Esophagus squamous epithelium (tissue), 5 donors: Measurements from ENCODE around the gene FNDC11. TPM values are rescaled to one million over a fixed set of nuclear protein-coding genes. Genes with fewer than 3 reads are reported as not detected.

ENCODE experiments used
- DNase-seq: peaks from one replicate; lab custom pipeline; 2025; lab: John Stamatoyannopoulos, UW
- H3K27ac ChIP-seq, 4 donors: fragments of 200-600 bp; sonication (generic); one replicate each; pipeline ENCODE4 v1.5.1; 2016 to 2019; ENCODE audit warnings: mild to moderate bottlenecking in 1 of 4
- H3K27me3 ChIP-seq, 4 donors: fragments of 200-600 bp; sonication (generic); 1 replicate in 3 of 4; 2 replicates in 1 of 4; pipeline versions ENCODE4 v1.5.1 to v1.6.0; 2017 to 2021; ENCODE audit warnings: antibody characterized with exemption in 1 of 4
- H3K36me3 ChIP-seq, 3 donors: fragments of 200-600 bp; sonication (generic); one replicate each; pipeline ENCODE4 v1.5.1; 2016 to 2019
- H3K4me1 ChIP-seq, 3 donors: fragments of 200-600 bp; sonication (generic); one replicate each; pipeline ENCODE4 v1.5.1; 2017 to 2019
- H3K4me3 ChIP-seq, 4 donors: fragments of 200-600 bp; sonication (generic); 1 replicate in 3 of 4; 2 replicates in 1 of 4; pipeline ENCODE4 v1.5.1; 2016 to 2019; ENCODE audit warnings: mild to moderate bottlenecking in 2 of 4, moderate library complexity in 1 of 4
- H3K9me3 ChIP-seq, 3 donors: fragments of 200-600 bp; sonication (generic); one replicate each; pipeline ENCODE4 v1.5.1; 2016 to 2019
- POLR2A ChIP-seq, 4 donors: fragments of 450-650 bp; IDR thresholded peaks; one replicate each; pipeline ENCODE4 v1.6.1; 2017; ENCODE audit warnings: antibody characterized with exemption in 4 of 4, mild to moderate bottlenecking in 4 of 4, moderate library complexity in 3 of 4
- WGBS, 2 donors: methylation state at CpG; one replicate each; pipeline ENCODE4 v1.1.5; 2018; 5-methylcytosine and 5-hydroxymethylcytosine counted together
- intact Hi-C: fragments of 100-400 bp; cut with DNase I; formaldehyde crosslinking; loops from one replicate; pipeline ENCODE4 v1.15.0; 2022
- total RNA-seq, 4 donors: library from RNA; depleted of rRNA; stranded (reverse); fragments of >200 nt; gene quantifications; one replicate each; pipeline ENCODE4 v1.1.0, GENCODE V29; 2016
- TF ChIP-seq, protein P1 (sequence below), 6 experiments: fragments of 450-650 bp in 4 of 6; fragments of 200-600 bp in 2 of 6; sonication (generic) in 2 of 6; IDR thresholded peaks; one replicate each; pipeline ENCODE4 v1.5.1; 2016 to 2019; ENCODE audit warnings: antibody characterized with exemption in 6 of 6, mild to moderate bottlenecking in 4 of 6, moderate library complexity in 4 of 6
- donor health status: DM: yes; HTN: yes; CAD: no.

The FNDC11 gene
- total RNA-seq, 4 donors from 2014 or later = under 0.01 TPM; not detected in 3

DNA sequence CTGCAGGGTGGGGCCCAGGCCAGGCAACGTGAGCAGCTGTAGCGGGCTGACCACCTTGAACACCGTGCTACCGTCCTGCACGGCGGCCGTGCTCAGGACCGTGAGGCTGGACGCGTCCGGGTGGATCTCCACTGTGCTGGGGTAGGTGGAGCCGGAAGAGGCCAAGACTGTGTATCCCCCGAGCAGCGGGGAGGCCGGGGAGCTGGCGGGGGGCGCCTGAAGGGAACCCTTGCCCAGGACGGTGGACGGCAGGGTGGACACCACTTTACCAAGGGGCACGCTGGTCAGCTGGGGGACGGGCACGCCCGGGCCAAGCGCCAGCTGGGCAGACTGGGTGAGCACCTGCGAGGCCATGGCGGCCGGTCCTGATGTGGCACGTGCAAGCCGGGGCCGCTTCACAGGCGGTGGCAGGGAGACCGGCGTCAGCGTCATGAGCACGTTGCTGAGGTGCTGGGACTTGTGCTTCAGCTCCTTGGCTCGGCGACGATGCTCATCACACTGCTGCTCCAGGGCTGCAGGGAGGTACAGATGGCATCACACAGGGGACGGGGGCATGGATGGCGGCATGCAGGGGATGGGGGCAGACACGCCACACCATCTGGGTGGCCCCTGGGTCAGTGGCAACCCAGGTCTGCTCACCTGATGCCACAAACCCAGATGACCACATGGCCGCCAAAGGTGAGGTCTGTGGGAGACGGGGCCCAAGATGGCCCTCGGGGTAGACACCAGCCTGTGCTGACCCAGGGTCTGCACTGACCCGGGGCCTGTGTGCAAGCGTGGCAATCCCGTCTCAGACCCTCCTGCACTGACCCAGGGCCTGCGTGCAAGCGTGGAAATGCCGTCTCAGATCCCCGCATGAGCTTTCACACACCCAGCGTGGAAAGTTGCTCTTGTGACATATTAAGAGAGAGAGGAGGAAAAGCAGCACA, 36.5 kb downstream of the FNDC11 start:
- WGBS, 2 donors = 82 to 86% methylated on average over 12 to 13 of the region's 52 CpGs
- TF ChIP-seq, protein P1, sequence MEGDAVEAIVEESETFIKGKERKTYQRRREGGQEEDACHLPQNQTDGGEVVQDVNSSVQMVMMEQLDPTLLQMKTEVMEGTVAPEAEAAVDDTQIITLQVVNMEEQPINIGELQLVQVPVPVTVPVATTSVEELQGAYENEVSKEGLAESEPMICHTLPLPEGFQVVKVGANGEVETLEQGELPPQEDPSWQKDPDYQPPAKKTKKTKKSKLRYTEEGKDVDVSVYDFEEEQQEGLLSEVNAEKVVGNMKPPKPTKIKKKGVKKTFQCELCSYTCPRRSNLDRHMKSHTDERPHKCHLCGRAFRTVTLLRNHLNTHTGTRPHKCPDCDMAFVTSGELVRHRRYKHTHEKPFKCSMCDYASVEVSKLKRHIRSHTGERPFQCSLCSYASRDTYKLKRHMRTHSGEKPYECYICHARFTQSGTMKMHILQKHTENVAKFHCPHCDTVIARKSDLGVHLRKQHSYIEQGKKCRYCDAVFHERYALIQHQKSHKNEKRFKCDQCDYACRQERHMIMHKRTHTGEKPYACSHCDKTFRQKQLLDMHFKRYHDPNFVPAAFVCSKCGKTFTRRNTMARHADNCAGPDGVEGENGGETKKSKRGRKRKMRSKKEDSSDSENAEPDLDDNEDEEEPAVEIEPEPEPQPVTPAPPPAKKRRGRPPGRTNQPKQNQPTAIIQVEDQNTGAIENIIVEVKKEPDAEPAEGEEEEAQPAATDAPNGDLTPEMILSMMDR (IDR thresholded peaks at IDR 0.05) = no peak
- no peak for TF ChIP-seq POLR2A (IDR thresholded peaks at IDR 0.05)
- Histone ChIP-seq H3K4me1 (peaks cover 0 to 6% (median 0%) of the 10 kb centered on the region in 3 donors), H3K36me3 (peaks cover 11 to 79% (median 28%) of the 10 kb centered on the region in 3 donors), H3K4me3 (no peak overlapping the region), H3K27ac (no peak overlapping the region), H3K9me3 (no peaks in the 10 kb centered on the region), H3K27me3 (no peaks in the 10 kb centered on the region)
- no peak for DNase-seq
- intact Hi-C loops = no loop called here

DNA sequence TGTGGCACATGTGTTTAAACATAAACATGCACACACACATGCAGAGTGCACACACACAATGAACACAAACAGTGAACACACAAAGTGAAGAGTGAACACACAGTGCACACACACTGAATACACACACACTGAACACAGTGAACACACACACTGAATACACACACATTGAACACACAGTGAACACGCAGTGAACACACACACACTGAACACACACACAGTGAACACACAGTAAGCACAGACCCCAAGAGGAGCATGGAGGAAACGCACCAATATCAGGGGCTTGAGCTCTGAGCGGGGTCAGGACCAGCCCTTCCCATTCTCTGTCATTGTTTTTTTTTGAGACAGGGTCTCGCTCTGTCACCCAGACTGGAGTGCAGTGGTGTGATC, 37.2 kb downstream of the FNDC11 start:
- H3K27me3 ChIP-seq = no peaks in the 10 kb centered on the region
- TF ChIP-seq POLR2A (IDR thresholded peaks at IDR 0.05) = no peak
- TF ChIP-seq, protein P1 (IDR thresholded peaks at IDR 0.05) = no peak
- peaks cover 15 to 86% (median 28%) of the 10 kb centered on the region in 3 donors for H3K36me3 ChIP-seq
- H3K4me3 ChIP-seq = no peak overlapping the region
- no peak for DNase-seq
- peaks cover 0 to 6% (median 0%) of the 10 kb centered on the region in 3 donors for H3K4me1 ChIP-seq
- H3K9me3 ChIP-seq = no peaks in the 10 kb centered on the region
- H3K27ac ChIP-seq = no peak overlapping the region
- WGBS, 2 donors = 96% methylated on average over 4 of the region's 4 CpGs
- intact Hi-C loops = no loop called here

DNA sequence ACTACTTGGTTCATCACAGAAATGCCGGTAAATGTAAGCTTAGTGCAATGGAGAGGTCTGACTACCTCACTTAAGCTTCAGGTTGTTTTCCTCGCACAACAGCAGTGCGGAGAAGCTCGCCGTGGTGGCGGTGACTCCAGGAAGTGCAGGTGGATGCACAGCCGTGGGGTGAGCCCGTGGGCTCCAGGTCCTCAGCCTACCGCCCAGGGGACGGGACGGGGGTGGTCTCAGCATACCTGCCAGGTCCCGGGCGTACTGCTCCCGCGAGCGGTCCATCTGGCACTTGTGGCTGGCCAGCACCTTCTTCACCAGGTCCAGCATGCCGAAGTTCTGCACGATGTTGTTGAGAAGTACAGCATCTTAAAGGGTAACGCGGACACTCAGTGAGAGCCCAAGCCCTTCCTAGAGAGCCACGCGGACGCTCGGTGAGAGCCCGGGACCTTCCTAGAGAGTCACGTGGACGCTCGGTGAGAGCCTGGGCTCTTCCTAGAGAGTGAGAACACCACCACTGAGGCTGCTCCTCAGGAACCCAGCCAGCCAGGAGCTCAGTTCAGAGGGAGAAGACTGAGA, 37.9 kb downstream of the FNDC11 start:
- intact Hi-C loops = no loop called here
- Histone ChIP-seq H3K27me3 (no peaks in the 10 kb centered on the region), H3K4me1 (peaks cover 0 to 6% (median 0%) of the 10 kb centered on the region in 3 donors), H3K36me3 (peaks cover 19 to 93% (median 28%) of the 10 kb centered on the region in 3 donors), H3K9me3 (no peaks in the 10 kb centered on the region), H3K27ac (no peak overlapping the region), H3K4me3 (no peak overlapping the region)
- 92 to 94% methylated on average over 9 to 13 of the region's 28 CpGs for WGBS, 2 donors
- TF ChIP-seq, protein P1 (IDR thresholded peaks at IDR 0.05) = no peak
- TF ChIP-seq POLR2A (IDR thresholded peaks at IDR 0.05) = no peak
- DNase-seq = no peak

DNA sequence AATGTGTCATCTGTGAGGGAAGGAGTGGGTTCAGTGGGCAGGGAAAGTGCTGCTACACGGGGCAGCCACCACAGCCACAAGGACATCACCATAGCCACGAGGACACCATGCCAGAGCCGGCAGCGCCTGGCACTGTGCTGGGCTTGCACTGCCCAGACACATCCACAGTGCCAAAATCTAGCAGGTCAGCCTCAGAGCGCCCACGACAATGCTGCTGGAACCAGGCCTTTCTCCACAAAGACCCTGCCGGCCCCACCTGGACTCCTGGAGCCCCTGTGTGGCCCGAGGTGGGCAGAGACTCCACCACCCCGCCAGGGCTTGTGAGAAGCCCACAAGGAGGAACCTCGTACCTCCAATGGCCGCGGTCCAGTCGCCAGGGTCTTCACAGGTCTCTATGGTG, 38.7 kb downstream of the FNDC11 start:
- no peaks in the 10 kb centered on the region for H3K27me3 ChIP-seq
- H3K4me1 ChIP-seq = peaks cover 0 to 6% (median 0%) of the 10 kb centered on the region in 3 donors
- no peaks in the 10 kb centered on the region for H3K9me3 ChIP-seq
- H3K4me3 ChIP-seq = no peak overlapping the region
- DNase-seq = no peak
- 94% methylated on average over 11 of the region's 13 CpGs; no CpG with 5 or more reads in 1 of the 2 donors for WGBS, 2 donors
- H3K27ac ChIP-seq = no peak overlapping the region
- peaks cover 19 to 99% (median 28%) of the 10 kb centered on the region in 3 donors for H3K36me3 ChIP-seq
- intact Hi-C loops = no loop called here
- TF ChIP-seq, protein P1 (IDR thresholded peaks at IDR 0.05) = no peak
- no peak for TF ChIP-seq POLR2A (IDR thresholded peaks at IDR 0.05)
